ENCODE measurements around the gene ACTN3. TPM values are rescaled to one million over a fixed set of nuclear protein-coding genes. Genes with fewer than 3 reads are reported as not detected.

The ACTN3 gene
- polyA plus RNA-seq, 1 donor from 2014 or later: not detected

DNA sequence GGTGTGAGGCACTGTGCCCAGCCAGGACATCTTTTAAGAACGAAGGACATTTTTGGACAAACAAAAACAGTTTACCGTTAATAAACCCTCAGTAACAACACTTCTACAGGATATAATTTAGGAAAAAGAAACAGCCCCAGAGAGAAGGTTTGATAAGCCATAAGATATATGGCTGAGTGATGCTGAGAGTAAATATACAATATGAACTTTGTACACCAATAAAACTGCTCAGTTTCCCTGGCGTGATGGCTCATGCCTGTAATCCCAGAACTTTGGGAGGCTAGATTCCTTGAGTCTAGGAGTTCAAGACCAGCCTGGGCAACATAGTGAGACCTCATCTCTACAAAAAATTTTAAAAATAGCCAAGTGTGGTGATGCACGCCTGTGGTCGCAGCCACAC, 48.2 kb upstream of the ACTN3 start:
- Histone ChIP-seq H3K4me2 (ENCODE audit: low read length) (no peak overlapping the region), H3K27ac (ENCODE audit: low read length) (no peak overlapping the region), H3K9me3 (ENCODE audit: low read length) (no peaks in the 10 kb centered on the region), H3K9me2 (ENCODE audit: insufficient read depth, low read length) (no peaks in the 10 kb centered on the region), H3F3A (ENCODE audit: insufficient read depth, low read length, poor library complexity, severe bottlenecking) (no peaks in the 10 kb centered on the region), H3K36me3 (ENCODE audit: insufficient read depth, low read length) (no peaks in the 10 kb centered on the region), H4K20me1 (ENCODE audit: insufficient read depth) (no peaks in the 10 kb centered on the region), H3K9ac (ENCODE audit: low read length) (no peak overlapping the region), H3K79me2 (replicated peaks; ENCODE audit: insufficient read depth, low read length) (no peaks in the 10 kb centered on the region), H3K27me3 (ENCODE audit: insufficient read depth, low read depth, low read length) (no peaks in the 10 kb centered on the region), H2AFZ (ENCODE audit: low read depth, low read length) (no peak overlapping the region), H3K4me3 (ENCODE audit: low read length) (no peak overlapping the region)
- TF ChIP-seq TAF1 (IDR thresholded peaks at IDR 0.05; ENCODE audit: low read depth) (no peak), EZH2 (IDR thresholded peaks at IDR 0.05; ENCODE audit: borderline replicate concordance, insufficient read depth, low read length, poor library complexity, severe bottlenecking) (no peak), MXI1 (conservative IDR thresholded peaks at IDR 0.05; ENCODE audit: poor library complexity, severe bottlenecking) (no peak), SMC3 (conservative IDR thresholded peaks at IDR 0.05; ENCODE audit: poor library complexity) (no peak), EP300 (conservative IDR thresholded peaks at IDR 0.05; ENCODE audit: poor library complexity, severe bottlenecking) (no peak)
- TF ChIP-seq, protein P1, sequence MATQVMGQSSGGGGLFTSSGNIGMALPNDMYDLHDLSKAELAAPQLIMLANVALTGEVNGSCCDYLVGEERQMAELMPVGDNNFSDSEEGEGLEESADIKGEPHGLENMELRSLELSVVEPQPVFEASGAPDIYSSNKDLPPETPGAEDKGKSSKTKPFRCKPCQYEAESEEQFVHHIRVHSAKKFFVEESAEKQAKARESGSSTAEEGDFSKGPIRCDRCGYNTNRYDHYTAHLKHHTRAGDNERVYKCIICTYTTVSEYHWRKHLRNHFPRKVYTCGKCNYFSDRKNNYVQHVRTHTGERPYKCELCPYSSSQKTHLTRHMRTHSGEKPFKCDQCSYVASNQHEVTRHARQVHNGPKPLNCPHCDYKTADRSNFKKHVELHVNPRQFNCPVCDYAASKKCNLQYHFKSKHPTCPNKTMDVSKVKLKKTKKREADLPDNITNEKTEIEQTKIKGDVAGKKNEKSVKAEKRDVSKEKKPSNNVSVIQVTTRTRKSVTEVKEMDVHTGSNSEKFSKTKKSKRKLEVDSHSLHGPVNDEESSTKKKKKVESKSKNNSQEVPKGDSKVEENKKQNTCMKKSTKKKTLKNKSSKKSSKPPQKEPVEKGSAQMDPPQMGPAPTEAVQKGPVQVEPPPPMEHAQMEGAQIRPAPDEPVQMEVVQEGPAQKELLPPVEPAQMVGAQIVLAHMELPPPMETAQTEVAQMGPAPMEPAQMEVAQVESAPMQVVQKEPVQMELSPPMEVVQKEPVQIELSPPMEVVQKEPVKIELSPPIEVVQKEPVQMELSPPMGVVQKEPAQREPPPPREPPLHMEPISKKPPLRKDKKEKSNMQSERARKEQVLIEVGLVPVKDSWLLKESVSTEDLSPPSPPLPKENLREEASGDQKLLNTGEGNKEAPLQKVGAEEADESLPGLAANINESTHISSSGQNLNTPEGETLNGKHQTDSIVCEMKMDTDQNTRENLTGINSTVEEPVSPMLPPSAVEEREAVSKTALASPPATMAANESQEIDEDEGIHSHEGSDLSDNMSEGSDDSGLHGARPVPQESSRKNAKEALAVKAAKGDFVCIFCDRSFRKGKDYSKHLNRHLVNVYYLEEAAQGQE (IDR thresholded peaks at IDR 0.05; ENCODE audit: borderline replicate concordance): no peak

DNA sequence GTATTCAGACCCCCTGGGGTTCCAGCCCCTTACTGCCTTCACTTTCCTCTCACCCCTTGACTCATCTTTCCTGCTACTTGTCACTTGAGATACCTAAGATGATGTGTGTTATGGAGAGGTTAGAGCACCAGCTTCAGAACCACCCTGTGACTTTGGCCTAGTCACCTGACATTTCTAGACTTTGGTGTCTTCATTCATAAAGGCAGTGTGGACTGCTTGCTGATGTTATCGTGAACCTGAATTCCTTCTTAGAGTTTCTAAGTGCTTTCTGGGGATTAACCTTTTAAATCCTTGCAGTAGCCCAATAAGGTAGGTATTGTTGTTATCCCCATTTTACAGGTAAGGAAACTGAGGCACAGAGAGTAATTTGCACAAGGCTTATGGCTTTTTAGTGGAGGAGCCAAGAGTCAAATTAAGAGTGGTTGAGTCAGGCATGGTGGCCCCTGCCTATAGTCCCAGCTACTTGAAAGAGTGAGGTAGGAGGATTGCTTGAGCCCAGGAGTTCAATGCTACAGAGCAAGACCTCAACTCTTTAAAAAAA, 41.4 kb upstream of the ACTN3 start:
- no peaks in the 10 kb centered on the region for H3F3A ChIP-seq (ENCODE audit: insufficient read depth, low read length, poor library complexity, severe bottlenecking)
- H3K4me3 ChIP-seq (ENCODE audit: low read length): no peak overlapping the region
- no peak overlapping the region for H3K9ac ChIP-seq (ENCODE audit: low read length)
- H3K9me3 ChIP-seq (ENCODE audit: low read length): no peaks in the 10 kb centered on the region
- H4K20me1 ChIP-seq (ENCODE audit: insufficient read depth): no peaks in the 10 kb centered on the region
- H2AFZ ChIP-seq (ENCODE audit: low read depth, low read length): no peak overlapping the region
- H3K79me2 ChIP-seq (replicated peaks; ENCODE audit: insufficient read depth, low read length): no peaks in the 10 kb centered on the region
- TF ChIP-seq, protein P1 (IDR thresholded peaks at IDR 0.05; ENCODE audit: borderline replicate concordance): no peak
- TF ChIP-seq TAF1 (IDR thresholded peaks at IDR 0.05; ENCODE audit: low read depth): no peak
- TF ChIP-seq SMC3 (conservative IDR thresholded peaks at IDR 0.05; ENCODE audit: poor library complexity): no peak
- TF ChIP-seq MXI1 (conservative IDR thresholded peaks at IDR 0.05; ENCODE audit: poor library complexity, severe bottlenecking): no peak
- H3K27ac ChIP-seq (ENCODE audit: low read length): no peak overlapping the region
- no peaks in the 10 kb centered on the region for H3K36me3 ChIP-seq (ENCODE audit: insufficient read depth, low read length)
- no peaks in the 10 kb centered on the region for H3K27me3 ChIP-seq (ENCODE audit: insufficient read depth, low read depth, low read length)
- no peaks in the 10 kb centered on the region for H3K9me2 ChIP-seq (ENCODE audit: insufficient read depth, low read length)
- H3K4me2 ChIP-seq (ENCODE audit: low read length): no peak overlapping the region

Measured in neural cell (in vitro differentiated cells).